Measurements from ENCODE around the gene BBLN.

- TF ChIP-seq CTCF (IDR thresholded peaks at IDR 0.05; ENCODE audit: insufficient read depth, low read length): no peak
- TF ChIP-seq REST (IDR thresholded peaks at IDR 0.05; ENCODE audit: insufficient replicate concordance, low read depth): no peak
These were observed 34.3 kb upstream of the BBLN start for GRCh38 chr9:128125580-128126354.
